ENCODE measurements around the gene WDR11.

WDR11 gene

GRCh38 chr10:120850911-120851865 is at the start of gene WDR11:
TSS of gene WDR11 (plus strand) at chr10:120851362. CDS start at chr10:120851421, 59 bp downstream.
- peak; percentile 74 for DNase-seq (ENCODE audit: low read depth)

- no peak for DNase-seq (ENCODE audit: low read depth)
Measured at GRCh38 chr10:120802935-120803334, 48.2 kb upstream of the WDR11 start.

- no peak for DNase-seq (ENCODE audit: low read depth)
Measured at GRCh38 chr10:120803972-120804371, 47.2 kb upstream of the WDR11 start.

GRCh38 chr10:120805014-120805812 is 45.9 kb upstream of the WDR11 start:
- DNase-seq (ENCODE audit: low read depth): no peak

- DNase-seq (ENCODE audit: low read depth): no peak
Measured at GRCh38 chr10:120806081-120806480, 45.1 kb upstream of the WDR11 start.

GRCh38 chr10:120810298-120810697 is 40.9 kb upstream of the WDR11 start:
- no peak for DNase-seq (ENCODE audit: low read depth)

GRCh38 chr10:120813085-120813484 is 38.1 kb upstream of the WDR11 start:
- DNase-seq (ENCODE audit: low read depth): no peak

GRCh38 chr10:120818301-120818700 is 32.9 kb upstream of the WDR11 start:
- no peak for DNase-seq (ENCODE audit: low read depth)

GRCh38 chr10:120819366-120819765 is 31.8 kb upstream of the WDR11 start:
- no peak for DNase-seq (ENCODE audit: low read depth)

- DNase-seq (ENCODE audit: low read depth): no peak
Measured at GRCh38 chr10:120823266-120823665, 27.9 kb upstream of the WDR11 start.

GRCh38 chr10:120824881-120825309 is 26.3 kb upstream of the WDR11 start:
- no peak for DNase-seq (ENCODE audit: low read depth)

GRCh38 chr10:120825878-120826769 is 25.0 kb upstream of the WDR11 start:
- no peak for DNase-seq (ENCODE audit: low read depth)

GRCh38 chr10:120827251-120827875 is 23.8 kb upstream of the WDR11 start:
- DNase-seq (ENCODE audit: low read depth): no peak

GRCh38 chr10:120828763-120829319 is 22.3 kb upstream of the WDR11 start:
- no peak for DNase-seq (ENCODE audit: low read depth)

- no peak for DNase-seq (ENCODE audit: low read depth)
Measured at GRCh38 chr10:120832106-120832505, 19.1 kb upstream of the WDR11 start.

- DNase-seq (ENCODE audit: low read depth): no peak
Measured at GRCh38 chr10:120833222-120833928, 17.8 kb upstream of the WDR11 start.

GRCh38 chr10:120835603-120836002 is 15.6 kb upstream of the WDR11 start:
- DNase-seq (ENCODE audit: low read depth): no peak

- no peak for DNase-seq (ENCODE audit: low read depth)
Measured at GRCh38 chr10:120838941-120839340, 12.2 kb upstream of the WDR11 start.

- no peak for DNase-seq (ENCODE audit: low read depth)
Measured at GRCh38 chr10:120841522-120842189, 9.5 kb upstream of the WDR11 start.

GRCh38 chr10:120854388-120854787 is 3.2 kb downstream of the WDR11 start:
- DNase-seq (ENCODE audit: low read depth): no peak
